ENCODE results near the gene OR51S1.

Gene OR51S1

GRCh38 chr11:4886186-4886585 lies 37.2 kb upstream of the OR51S1 start:
- H2BK120ac ChIP-seq (ENCODE audit: low read depth, low read length): no peak overlapping the region
- 50% methylated on average over 1 of the region's 3 CpGs for WGBS
- no peak overlapping the region for H2BK5ac ChIP-seq (ENCODE audit: low read depth, low read length, poor library complexity, severe bottlenecking)
- no peak overlapping the region for H4K91ac ChIP-seq (ENCODE audit: low read length)
- H3K4me2 ChIP-seq (ENCODE audit: low read length, poor library complexity, severe bottlenecking): no peak overlapping the region
- no peak for DNase-seq
- no peak overlapping the region for H2BK12ac ChIP-seq (ENCODE audit: low read length in 2 of 2)
- no peak overlapping the region for H3K27ac ChIP-seq (ENCODE audit: low read length, poor library complexity, severe bottlenecking)
- no peak overlapping the region for H3K4me3 ChIP-seq (ENCODE audit: insufficient read depth in 1 of 2, low read depth in 1 of 2, low read length in 2 of 2)
- H3K4ac ChIP-seq (ENCODE audit: low read depth in 1 of 2, low read length in 2 of 2): no peak overlapping the region
- no peak overlapping the region for H3K23ac ChIP-seq (ENCODE audit: low read length in 2 of 2)
- H2AFZ ChIP-seq (ENCODE audit: low read depth, low read length): no peak overlapping the region
- H3K14ac ChIP-seq (ENCODE audit: low read length in 2 of 2): no peak overlapping the region
- no peak overlapping the region for H2BK15ac ChIP-seq (ENCODE audit: low read depth, poor library complexity, severe bottlenecking)
- H3K4me1 ChIP-seq (ENCODE audit: control insufficient read depth, insufficient read depth, low read depth, low read length): peaks cover 2% of the 10 kb centered on the region
- H3K36me3 ChIP-seq (ENCODE audit: control insufficient read depth in 1 of 2, insufficient read depth in 2 of 2, low read depth in 1 of 2, low read length in 2 of 2): no peaks in the 10 kb centered on the region
- no peaks in the 10 kb centered on the region for H3K79me1 ChIP-seq (replicated peaks; ENCODE audit: low read length, poor library complexity, severe bottlenecking)
- H3K9ac ChIP-seq (ENCODE audit: low read length): no peak overlapping the region
- H3K27me3 ChIP-seq (ENCODE audit: control insufficient read depth in 1 of 2, insufficient read depth in 1 of 2, low read length in 2 of 2): no peaks in the 10 kb centered on the region
- no peaks in the 10 kb centered on the region for H3K9me3 ChIP-seq (ENCODE audit: control insufficient read depth, low read length)
- no peak overlapping the region for H2AK5ac ChIP-seq (ENCODE audit: low read length, severe bottlenecking)
- no peak overlapping the region for H3K18ac ChIP-seq (ENCODE audit: low read depth in 1 of 2, low read length in 2 of 2)
- no peak overlapping the region for H4K8ac ChIP-seq (ENCODE audit: low read length)

DNA sequence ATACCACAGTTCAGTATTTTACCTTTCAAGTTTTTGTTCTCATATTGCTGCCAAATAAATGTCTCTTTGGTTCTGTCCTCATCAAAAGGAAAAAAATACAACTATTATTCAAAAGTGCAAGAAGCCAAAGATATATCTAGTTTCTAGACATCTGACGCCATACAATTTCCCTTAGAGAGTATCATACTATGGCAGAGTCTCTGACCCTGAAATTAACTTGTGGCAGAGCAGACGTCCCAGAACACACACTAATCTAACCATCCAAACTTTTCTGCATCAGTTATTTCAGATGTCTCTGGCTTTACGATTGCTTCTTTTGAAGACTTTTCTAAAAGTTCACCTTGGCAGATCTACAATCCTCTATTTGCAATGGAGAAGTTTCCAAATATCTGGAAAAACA lies 35.4 kb upstream of the OR51S1 start:
- no peak overlapping the region for H3K4me3 ChIP-seq (ENCODE audit: insufficient read depth in 1 of 2, low read depth in 1 of 2, low read length in 2 of 2)
- H2BK15ac ChIP-seq (ENCODE audit: low read depth, poor library complexity, severe bottlenecking): no peak overlapping the region
- no peak for DNase-seq
- H3K9me3 ChIP-seq (ENCODE audit: control insufficient read depth, low read length): no peaks in the 10 kb centered on the region
- no peaks in the 10 kb centered on the region for H3K36me3 ChIP-seq (ENCODE audit: control insufficient read depth in 1 of 2, insufficient read depth in 2 of 2, low read depth in 1 of 2, low read length in 2 of 2)
- H3K4ac ChIP-seq (ENCODE audit: low read depth in 1 of 2, low read length in 2 of 2): no peak overlapping the region
- 74% methylated on average over 3 of the region's 3 CpGs for WGBS
- H3K27me3 ChIP-seq (ENCODE audit: control insufficient read depth in 1 of 2, insufficient read depth in 1 of 2, low read length in 2 of 2): no peaks in the 10 kb centered on the region
- H4K8ac ChIP-seq (ENCODE audit: low read length): no peak overlapping the region
- no peak overlapping the region for H3K4me2 ChIP-seq (ENCODE audit: low read length, poor library complexity, severe bottlenecking)
- no peak overlapping the region for H3K14ac ChIP-seq (ENCODE audit: low read length in 2 of 2)
- no peak overlapping the region for H4K91ac ChIP-seq (ENCODE audit: low read length)
- no peak overlapping the region for H3K23ac ChIP-seq (ENCODE audit: low read length in 2 of 2)
- no peak overlapping the region for H2BK120ac ChIP-seq (ENCODE audit: low read depth, low read length)
- H3K18ac ChIP-seq (ENCODE audit: low read depth in 1 of 2, low read length in 2 of 2): no peak overlapping the region
- no peak overlapping the region for H3K9ac ChIP-seq (ENCODE audit: low read length)
- H2BK12ac ChIP-seq (ENCODE audit: low read length in 2 of 2): no peak overlapping the region
- no peak overlapping the region for H2BK5ac ChIP-seq (ENCODE audit: low read depth, low read length, poor library complexity, severe bottlenecking)
- H3K4me1 ChIP-seq (ENCODE audit: control insufficient read depth, insufficient read depth, low read depth, low read length): peaks cover 2% of the 10 kb centered on the region
- no peak overlapping the region for H2AK5ac ChIP-seq (ENCODE audit: low read length, severe bottlenecking)
- H3K27ac ChIP-seq (ENCODE audit: low read length, poor library complexity, severe bottlenecking): no peak overlapping the region
- no peaks in the 10 kb centered on the region for H3K79me1 ChIP-seq (replicated peaks; ENCODE audit: low read length, poor library complexity, severe bottlenecking)
- H2AFZ ChIP-seq (ENCODE audit: low read depth, low read length): no peak overlapping the region

- no peak overlapping the region for H3K4me2 ChIP-seq (ENCODE audit: low read length, poor library complexity, severe bottlenecking)
- peaks cover 2% of the 10 kb centered on the region for H3K4me1 ChIP-seq (ENCODE audit: control insufficient read depth, insufficient read depth, low read depth, low read length)
- no peak overlapping the region for H3K14ac ChIP-seq (ENCODE audit: low read length in 2 of 2)
- no peak overlapping the region for H3K27ac ChIP-seq (ENCODE audit: low read length, poor library complexity, severe bottlenecking)
- H3K23ac ChIP-seq (ENCODE audit: low read length in 2 of 2): no peak overlapping the region
- 81% methylated on average over 5 of the region's 5 CpGs for WGBS
- H4K91ac ChIP-seq (ENCODE audit: low read length): no peak overlapping the region
- no peak overlapping the region for H3K4me3 ChIP-seq (ENCODE audit: insufficient read depth in 1 of 2, low read depth in 1 of 2, low read length in 2 of 2)
- no peak overlapping the region for H2BK120ac ChIP-seq (ENCODE audit: low read depth, low read length)
- no peak overlapping the region for H2AFZ ChIP-seq (ENCODE audit: low read depth, low read length)
- H3K9me3 ChIP-seq (ENCODE audit: control insufficient read depth, low read length): no peaks in the 10 kb centered on the region
- H3K9ac ChIP-seq (ENCODE audit: low read length): no peak overlapping the region
- H3K36me3 ChIP-seq (ENCODE audit: control insufficient read depth in 1 of 2, insufficient read depth in 2 of 2, low read depth in 1 of 2, low read length in 2 of 2): no peaks in the 10 kb centered on the region
- H2BK15ac ChIP-seq (ENCODE audit: low read depth, poor library complexity, severe bottlenecking): no peak overlapping the region
- H4K8ac ChIP-seq (ENCODE audit: low read length): no peak overlapping the region
- no peak overlapping the region for H2BK5ac ChIP-seq (ENCODE audit: low read depth, low read length, poor library complexity, severe bottlenecking)
- no peaks in the 10 kb centered on the region for H3K79me1 ChIP-seq (replicated peaks; ENCODE audit: low read length, poor library complexity, severe bottlenecking)
- no peak overlapping the region for H2AK5ac ChIP-seq (ENCODE audit: low read length, severe bottlenecking)
- no peak overlapping the region for H3K18ac ChIP-seq (ENCODE audit: low read depth in 1 of 2, low read length in 2 of 2)
- no peak overlapping the region for H2BK12ac ChIP-seq (ENCODE audit: low read length in 2 of 2)
- no peak for DNase-seq
- H3K27me3 ChIP-seq (ENCODE audit: control insufficient read depth in 1 of 2, insufficient read depth in 1 of 2, low read length in 2 of 2): no peaks in the 10 kb centered on the region
- no peak overlapping the region for H3K4ac ChIP-seq (ENCODE audit: low read depth in 1 of 2, low read length in 2 of 2)
These were observed 33.5 kb upstream of the OR51S1 start for GRCh38 chr11:4882543-4882942.

DNA sequence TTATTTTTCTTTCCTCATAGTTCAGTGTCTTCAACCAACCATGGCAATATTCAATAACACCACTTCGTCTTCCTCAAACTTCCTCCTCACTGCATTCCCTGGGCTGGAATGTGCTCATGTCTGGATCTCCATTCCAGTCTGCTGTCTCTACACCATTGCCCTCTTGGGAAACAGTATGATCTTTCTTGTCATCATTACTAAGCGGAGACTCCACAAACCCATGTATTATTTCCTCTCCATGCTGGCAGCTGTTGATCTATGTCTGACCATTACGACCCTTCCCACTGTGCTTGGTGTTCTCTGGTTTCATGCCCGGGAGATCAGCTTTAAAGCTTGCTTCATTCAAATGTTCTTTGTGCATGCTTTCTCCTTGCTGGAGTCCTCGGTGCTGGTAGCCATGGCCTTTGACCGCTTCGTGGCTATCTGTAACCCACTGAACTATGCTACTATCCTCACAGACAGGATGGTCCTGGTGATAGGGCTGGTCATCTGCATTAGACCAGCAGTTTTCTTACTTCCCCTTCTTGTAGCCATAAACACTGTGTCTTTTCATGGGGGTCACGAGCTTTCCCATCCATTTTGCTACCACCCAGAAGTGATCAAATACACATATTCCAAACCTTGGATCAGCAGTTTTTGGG lies 33.0 kb upstream of the OR51S1 start, which contains the start of gene OR51T1:
Gene OR51T1, plus strand, starts transcription at position 41 of the 641 bp plus-strand sequence. Its CDS starts 0 bp downstream, at position 41.
- Histone ChIP-seq H3K79me1 (replicated peaks; ENCODE audit: low read length, poor library complexity, severe bottlenecking) (no peaks in the 10 kb centered on the region), H3K27ac (ENCODE audit: low read length, poor library complexity, severe bottlenecking) (no peak within 1 kb of the TSS), H3K4me3 (ENCODE audit: insufficient read depth in 1 of 2, low read depth in 1 of 2, low read length in 2 of 2) (no peak within 1 kb of the TSS), H4K8ac (ENCODE audit: low read length) (no peak within 1 kb of the TSS), H3K36me3 (ENCODE audit: control insufficient read depth in 1 of 2, insufficient read depth in 2 of 2, low read depth in 1 of 2, low read length in 2 of 2) (no peaks in the 10 kb centered on the region), H3K9ac (ENCODE audit: low read length) (no peak within 1 kb of the TSS), H3K4ac (ENCODE audit: low read depth in 1 of 2, low read length in 2 of 2) (no peak within 1 kb of the TSS), H2AK5ac (ENCODE audit: low read length, severe bottlenecking) (no peak within 1 kb of the TSS), H4K91ac (ENCODE audit: low read length) (no peak within 1 kb of the TSS), H3K4me1 (ENCODE audit: control insufficient read depth, insufficient read depth, low read depth, low read length) (peaks cover 2% of the 10 kb centered on the region), H3K14ac (ENCODE audit: low read length in 2 of 2) (no peak within 1 kb of the TSS), H2BK120ac (ENCODE audit: low read depth, low read length) (no peak within 1 kb of the TSS), H3K27me3 (ENCODE audit: control insufficient read depth in 1 of 2, insufficient read depth in 1 of 2, low read length in 2 of 2) (no peaks in the 10 kb centered on the region), H2AFZ (ENCODE audit: low read depth, low read length) (no peak within 1 kb of the TSS), H3K9me3 (ENCODE audit: control insufficient read depth, low read length) (no peaks in the 10 kb centered on the region), H2BK5ac (ENCODE audit: low read depth, low read length, poor library complexity, severe bottlenecking) (no peak within 1 kb of the TSS), H2BK12ac (ENCODE audit: low read length in 2 of 2) (no peak within 1 kb of the TSS), H2BK15ac (ENCODE audit: low read depth, poor library complexity, severe bottlenecking) (no peak within 1 kb of the TSS), H3K4me2 (ENCODE audit: low read length, poor library complexity, severe bottlenecking) (no peak within 1 kb of the TSS), H3K18ac (ENCODE audit: low read depth in 1 of 2, low read length in 2 of 2) (no peak within 1 kb of the TSS), H3K23ac (ENCODE audit: low read length in 2 of 2) (no peak within 1 kb of the TSS)
- peak; percentile 16 for DNase-seq
- 47% methylated on average over 8 of the region's 8 CpGs for WGBS

All from mesenchymal stem cell (in vitro differentiated cells and primary cell).